Measurements from ENCODE around the gene SAMM50.

Gene SAMM50

DNA sequence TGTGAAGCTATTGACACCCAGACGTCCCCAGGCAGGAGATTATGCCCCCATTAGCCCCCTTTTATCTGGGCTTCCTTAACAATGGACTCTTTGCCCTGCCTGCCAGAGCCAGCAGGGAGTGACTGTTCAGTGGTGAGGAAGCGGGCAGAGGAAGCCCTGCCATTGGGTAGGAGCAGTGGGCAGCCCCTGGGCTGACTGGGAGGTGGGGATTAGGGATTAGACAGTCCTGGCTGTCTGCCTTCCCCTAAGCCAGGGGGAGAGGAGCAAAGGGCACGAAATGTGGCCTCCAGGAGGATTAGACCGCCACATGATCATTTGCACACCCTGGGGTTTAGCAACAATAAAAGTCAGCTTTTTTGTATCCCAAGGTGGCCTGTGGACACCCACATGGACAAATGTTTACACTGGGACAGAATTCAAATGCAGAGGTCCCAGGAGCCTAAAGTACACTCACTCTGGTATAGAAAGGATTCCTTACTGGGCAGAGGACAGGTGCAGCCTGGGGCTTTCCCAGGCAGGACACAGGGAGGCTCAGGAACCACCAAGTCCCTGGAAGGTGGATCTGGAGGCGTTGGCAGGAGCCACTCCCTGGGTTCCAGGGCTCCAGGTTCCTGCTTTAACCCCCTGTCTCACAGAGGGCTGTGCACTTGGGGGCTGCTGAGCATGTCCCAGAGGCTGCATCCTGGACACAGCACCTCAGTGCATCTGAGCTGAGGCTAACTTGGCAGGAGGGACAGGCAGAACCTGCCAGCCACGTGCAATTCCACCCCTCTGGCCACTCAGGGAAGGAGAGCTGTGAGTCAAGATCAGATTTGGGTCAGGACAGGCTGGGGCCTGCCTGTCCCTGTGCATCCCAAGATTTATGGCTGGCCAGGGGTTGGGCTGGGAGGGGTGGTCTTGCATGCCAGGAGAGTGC lies 29.6 kb upstream of the SAMM50 start:
- TF ChIP-seq, protein P1, sequence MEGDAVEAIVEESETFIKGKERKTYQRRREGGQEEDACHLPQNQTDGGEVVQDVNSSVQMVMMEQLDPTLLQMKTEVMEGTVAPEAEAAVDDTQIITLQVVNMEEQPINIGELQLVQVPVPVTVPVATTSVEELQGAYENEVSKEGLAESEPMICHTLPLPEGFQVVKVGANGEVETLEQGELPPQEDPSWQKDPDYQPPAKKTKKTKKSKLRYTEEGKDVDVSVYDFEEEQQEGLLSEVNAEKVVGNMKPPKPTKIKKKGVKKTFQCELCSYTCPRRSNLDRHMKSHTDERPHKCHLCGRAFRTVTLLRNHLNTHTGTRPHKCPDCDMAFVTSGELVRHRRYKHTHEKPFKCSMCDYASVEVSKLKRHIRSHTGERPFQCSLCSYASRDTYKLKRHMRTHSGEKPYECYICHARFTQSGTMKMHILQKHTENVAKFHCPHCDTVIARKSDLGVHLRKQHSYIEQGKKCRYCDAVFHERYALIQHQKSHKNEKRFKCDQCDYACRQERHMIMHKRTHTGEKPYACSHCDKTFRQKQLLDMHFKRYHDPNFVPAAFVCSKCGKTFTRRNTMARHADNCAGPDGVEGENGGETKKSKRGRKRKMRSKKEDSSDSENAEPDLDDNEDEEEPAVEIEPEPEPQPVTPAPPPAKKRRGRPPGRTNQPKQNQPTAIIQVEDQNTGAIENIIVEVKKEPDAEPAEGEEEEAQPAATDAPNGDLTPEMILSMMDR (IDR thresholded peaks at IDR 0.05; ENCODE audit: extremely low read depth, insufficient read depth, missing control alignments) = no peak

GRCh38 chr22:43926349-43926710 lies 28.9 kb upstream of the SAMM50 start:
- TF ChIP-seq, protein P1 (IDR thresholded peaks at IDR 0.05; ENCODE audit: extremely low read depth, insufficient read depth, missing control alignments) = no peak
- in situ Hi-C loops (cut with MboI; ENCODE audit: low pct_unique_long_range_greater_than_20kb, low sequenced_read_pairs, unreplicated experiment) = no loop called here
- no peak for DNase-seq (ENCODE audit: low spot score)

More for the DNA sequence above, 29.6 kb upstream of the SAMM50 start:
- in situ Hi-C loops (cut with MboI; ENCODE audit: low pct_unique_long_range_greater_than_20kb, low sequenced_read_pairs, unreplicated experiment) = no loop called here
- DNase-seq (ENCODE audit: low spot score) = no peak

DNA sequence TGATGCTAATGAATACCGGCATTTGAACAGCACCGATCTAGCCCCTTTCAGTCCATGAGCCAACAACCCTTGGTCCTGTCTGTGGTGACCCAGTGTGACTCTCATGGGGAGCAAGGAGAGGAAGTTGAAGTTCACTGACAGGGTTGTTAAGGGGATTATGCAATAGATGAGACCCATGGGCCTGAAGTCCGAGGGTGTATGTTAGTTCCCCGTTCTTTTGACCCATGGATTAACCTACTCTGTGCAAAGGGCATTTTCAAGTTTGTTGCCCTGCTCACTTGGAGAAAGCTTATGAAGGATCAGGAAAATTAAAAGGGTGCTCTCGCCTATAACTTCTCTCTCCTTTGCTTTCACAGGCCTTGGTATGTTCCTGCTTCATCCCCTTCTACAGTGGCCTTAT lies 26.8 kb upstream of the SAMM50 start:
- no peak for DNase-seq (ENCODE audit: low spot score)
- in situ Hi-C loops (cut with MboI; ENCODE audit: low pct_unique_long_range_greater_than_20kb, low sequenced_read_pairs, unreplicated experiment) = no loop called here
- TF ChIP-seq, protein P1 (IDR thresholded peaks at IDR 0.05; ENCODE audit: extremely low read depth, insufficient read depth, missing control alignments) = no peak

- TF ChIP-seq, protein P1 (IDR thresholded peaks at IDR 0.05; ENCODE audit: extremely low read depth, insufficient read depth, missing control alignments) = no peak
- in situ Hi-C loops (cut with MboI; ENCODE audit: low pct_unique_long_range_greater_than_20kb, low sequenced_read_pairs, unreplicated experiment) = no loop called here
- no peak for DNase-seq (ENCODE audit: low spot score)
Observed at GRCh38 chr22:43928908-43929307, 26.3 kb upstream of the SAMM50 start.

GRCh38 chr22:43931771-43932170 lies 23.5 kb upstream of the SAMM50 start:
- in situ Hi-C loops (cut with MboI; ENCODE audit: low pct_unique_long_range_greater_than_20kb, low sequenced_read_pairs, unreplicated experiment) = no loop called here
- TF ChIP-seq, protein P1 (IDR thresholded peaks at IDR 0.05; ENCODE audit: extremely low read depth, insufficient read depth, missing control alignments) = no peak

GRCh38 chr22:43941449-43941848 lies 13.8 kb upstream of the SAMM50 start:
- TF ChIP-seq, protein P1 (IDR thresholded peaks at IDR 0.05; ENCODE audit: extremely low read depth, insufficient read depth, missing control alignments) = no peak
- in situ Hi-C loops (cut with MboI; ENCODE audit: low pct_unique_long_range_greater_than_20kb, low sequenced_read_pairs, unreplicated experiment) = no loop called here
- DNase-seq (ENCODE audit: low spot score) = no peak

More at GRCh38 chr22:43931771-43932170, 23.5 kb upstream of the SAMM50 start:
- no peak for DNase-seq (ENCODE audit: low spot score)

Data from GM13977 (cell line).